Left ventricle myocardium inferior (tissue), 1 donor: Measurements from ENCODE around the gene RAD23B. TPM values are rescaled to one million over a fixed set of nuclear protein-coding genes. Genes with fewer than 3 reads are reported as not detected.

Experiments
- DNase-seq: peaks from one replicate; pipeline ENCODE4 v3.0.0-alpha.2; 2020
- H3K27ac ChIP-seq: fragments of 200-600 bp; replicated peaks from 2 replicates; pipeline ENCODE4 v1.8.0; 2021
- H3K27me3 ChIP-seq: fragments of 200-600 bp; 2 replicates; pipeline ENCODE4 v1.8.0; 2021; ENCODE audit warnings: low read depth
- H3K36me3 ChIP-seq: fragments of 200-600 bp; 2 replicates; pipeline ENCODE4 v1.8.0; 2021
- H3K4me1 ChIP-seq: fragments of 200-600 bp; 2 replicates; pipeline ENCODE4 v1.8.0; 2021
- H3K4me3 ChIP-seq: fragments of 200-600 bp; 2 replicates; pipeline ENCODE4 v1.8.0; 2021; ENCODE audit warnings: mild to moderate bottlenecking, moderate library complexity
- H3K9me3 ChIP-seq: fragments of 200-600 bp; replicated peaks from 2 replicates; pipeline ENCODE4 v1.8.0; 2021
- intact Hi-C: fragments of 100-400 bp; cut with micrococcal nuclease; formaldehyde crosslinking; loops from one replicate; pipeline ENCODE4 v1.11.0; 2022
- total RNA-seq: library from RNA; stranded (reverse); fragmentation: NEBNext Ultra II Directional; extraction: Animal tissue kit (Norgen Biotek cat#: 25700); gene quantifications from one replicate; pipeline ENCODE4 v1.2.1, GENCODE V29; 2021
- TF ChIP-seq, protein P1 (sequence below): fragments of 200-600 bp; IDR thresholded peaks from 2 replicates; pipeline ENCODE4 v1.8.0; 2021; ENCODE audit warnings: antibody characterized with exemption, mild to moderate bottlenecking, borderline replicate concordance
- donor health status: DM: no; HTN: yes; CAD: no; lungs with severe emphysema.

RAD23B gene
- total RNA-seq, 1 donor from 2014 or later, result 104 TPM

DNA sequence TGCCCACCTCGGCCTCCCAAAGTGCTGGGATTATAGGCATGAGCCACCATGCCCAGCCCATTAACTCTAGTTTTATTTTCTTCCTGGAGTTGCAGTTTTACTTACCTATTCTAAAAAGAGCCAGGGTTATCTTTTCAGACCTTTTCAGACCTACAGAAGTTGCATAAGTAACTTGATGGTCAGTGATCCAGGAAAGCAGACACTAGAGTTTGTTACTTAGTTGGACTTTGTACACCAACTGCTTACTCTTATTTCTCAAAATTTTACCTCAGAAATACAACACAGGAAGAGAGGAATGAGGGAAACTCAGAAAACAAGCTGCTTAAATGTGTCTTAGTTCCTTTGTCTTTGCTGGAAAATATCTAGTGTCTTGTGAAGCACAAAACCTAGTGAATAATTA lies 25.4 kb downstream of the RAD23B start:
- H3K4me1 ChIP-seq, result peaks cover 27% of the 10 kb centered on the region
- intact Hi-C loops, result no loop called here
- no peaks in the 10 kb centered on the region for H3K9me3 ChIP-seq
- peaks cover 69% of the 10 kb centered on the region for H3K36me3 ChIP-seq
- no peaks in the 10 kb centered on the region for H3K27me3 ChIP-seq
- H3K27ac ChIP-seq, result no peak overlapping the region
- no peak overlapping the region for H3K4me3 ChIP-seq
- TF ChIP-seq, protein P1, sequence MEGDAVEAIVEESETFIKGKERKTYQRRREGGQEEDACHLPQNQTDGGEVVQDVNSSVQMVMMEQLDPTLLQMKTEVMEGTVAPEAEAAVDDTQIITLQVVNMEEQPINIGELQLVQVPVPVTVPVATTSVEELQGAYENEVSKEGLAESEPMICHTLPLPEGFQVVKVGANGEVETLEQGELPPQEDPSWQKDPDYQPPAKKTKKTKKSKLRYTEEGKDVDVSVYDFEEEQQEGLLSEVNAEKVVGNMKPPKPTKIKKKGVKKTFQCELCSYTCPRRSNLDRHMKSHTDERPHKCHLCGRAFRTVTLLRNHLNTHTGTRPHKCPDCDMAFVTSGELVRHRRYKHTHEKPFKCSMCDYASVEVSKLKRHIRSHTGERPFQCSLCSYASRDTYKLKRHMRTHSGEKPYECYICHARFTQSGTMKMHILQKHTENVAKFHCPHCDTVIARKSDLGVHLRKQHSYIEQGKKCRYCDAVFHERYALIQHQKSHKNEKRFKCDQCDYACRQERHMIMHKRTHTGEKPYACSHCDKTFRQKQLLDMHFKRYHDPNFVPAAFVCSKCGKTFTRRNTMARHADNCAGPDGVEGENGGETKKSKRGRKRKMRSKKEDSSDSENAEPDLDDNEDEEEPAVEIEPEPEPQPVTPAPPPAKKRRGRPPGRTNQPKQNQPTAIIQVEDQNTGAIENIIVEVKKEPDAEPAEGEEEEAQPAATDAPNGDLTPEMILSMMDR, result no peak
- DNase-seq, result no peak

DNA sequence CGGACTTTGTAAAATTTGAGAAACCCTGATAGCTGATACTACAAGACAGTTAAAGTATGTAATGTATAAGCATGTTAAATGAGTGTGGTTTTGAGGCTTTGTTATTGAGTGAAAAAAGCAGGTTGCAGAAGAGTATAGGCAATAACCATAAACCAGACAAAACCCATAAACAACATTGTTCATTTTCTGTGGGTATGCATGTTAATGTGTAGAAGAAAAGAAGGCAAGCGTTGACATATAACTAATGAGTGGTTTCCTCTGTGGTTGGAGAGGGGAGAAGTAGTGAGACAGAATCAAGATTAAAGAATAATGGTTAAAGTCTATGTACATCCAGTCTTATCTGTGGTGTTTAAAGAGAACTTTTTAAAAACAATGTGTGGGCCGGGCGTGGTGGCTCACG lies 26.2 kb downstream of the RAD23B start:
- Histone ChIP-seq H3K9me3 (no peaks in the 10 kb centered on the region), H3K27me3 (no peaks in the 10 kb centered on the region), H3K4me3 (no peak overlapping the region), H3K36me3 (peaks cover 69% of the 10 kb centered on the region), H3K27ac (no peak overlapping the region), H3K4me1 (peaks cover 27% of the 10 kb centered on the region)
- DNase-seq, result no peak
- TF ChIP-seq, protein P1, result no peak
- intact Hi-C loops, result no loop called here

DNA sequence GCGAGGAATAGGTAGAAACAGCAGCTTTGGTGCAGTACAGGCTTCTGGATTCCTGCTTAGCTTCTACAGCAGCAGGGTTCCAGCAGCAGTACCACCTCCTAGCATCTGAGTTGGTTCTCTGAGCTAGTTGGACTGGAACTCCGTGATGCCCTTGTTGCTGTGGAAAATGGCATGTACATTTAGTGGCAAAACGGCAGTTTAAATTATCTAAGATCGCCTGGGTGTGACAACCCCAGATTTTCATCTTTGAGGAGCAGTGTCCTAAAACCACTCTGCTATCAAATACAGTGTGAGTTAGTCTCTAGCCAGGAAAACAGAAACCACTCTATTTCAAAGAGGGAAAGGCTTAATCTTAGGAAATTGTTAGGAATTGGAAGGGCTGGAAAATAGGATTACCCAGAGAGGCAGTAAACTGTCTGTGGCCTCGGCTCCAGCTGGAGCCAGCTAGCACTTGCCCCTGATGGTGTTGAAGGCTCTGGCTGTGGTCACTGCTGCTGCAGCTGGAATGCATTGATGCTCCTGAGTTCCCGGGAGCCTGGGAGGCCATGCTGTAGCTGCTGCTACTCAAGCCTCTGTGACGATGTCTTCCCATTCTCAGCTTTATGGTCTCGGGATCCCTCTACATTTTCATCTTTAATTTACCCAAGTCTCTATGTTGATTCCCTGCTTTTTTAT lies 29.4 kb downstream of the RAD23B start:
- Histone ChIP-seq H3K27me3 (no peaks in the 10 kb centered on the region), H3K36me3 (peaks cover 60% of the 10 kb centered on the region)

GRCh38 chr9:107313555-107314096 lies 30.5 kb downstream of the RAD23B start:
- Histone ChIP-seq H3K36me3 (peaks cover 58% of the 10 kb centered on the region), H3K27ac (no peak overlapping the region), H3K4me3 (no peak overlapping the region)

More for the DNA sequence above, 29.4 kb downstream of the RAD23B start:
- no peak overlapping the region for H3K27ac ChIP-seq
- DNase-seq, result peak; percentile 28
- H3K9me3 ChIP-seq, result no peaks in the 10 kb centered on the region
- TF ChIP-seq, protein P1, result no peak
- H3K4me1 ChIP-seq, result peaks cover 36% of the 10 kb centered on the region
- intact Hi-C loops, result no loop called here
- no peak overlapping the region for H3K4me3 ChIP-seq

GRCh38 chr9:107314763-107315162 lies 31.7 kb downstream of the RAD23B start:
- DNase-seq, result no peak

More at GRCh38 chr9:107313555-107314096, 30.5 kb downstream of the RAD23B start:
- Histone ChIP-seq H3K9me3 (no peaks in the 10 kb centered on the region), H3K4me1 (peaks cover 40% of the 10 kb centered on the region), H3K27me3 (no peaks in the 10 kb centered on the region)
- TF ChIP-seq, protein P1, result no peak
- DNase-seq, result no peak
- intact Hi-C loops, result no loop called here

More at GRCh38 chr9:107314763-107315162, 31.7 kb downstream of the RAD23B start:
- TF ChIP-seq, protein P1, result no peak
- peaks cover 40% of the 10 kb centered on the region for H3K4me1 ChIP-seq
- intact Hi-C loops, result no loop called here
- peaks cover 61% of the 10 kb centered on the region for H3K36me3 ChIP-seq
- no peak overlapping the region for H3K4me3 ChIP-seq
- no peaks in the 10 kb centered on the region for H3K27me3 ChIP-seq
- H3K9me3 ChIP-seq, result no peaks in the 10 kb centered on the region
- no peak overlapping the region for H3K27ac ChIP-seq
